SK-N-SH (cell line): Measurements from ENCODE around the gene PHF21B. TPM values are rescaled to one million over a fixed set of nuclear protein-coding genes. Genes with fewer than 3 reads are reported as not detected.
A peak's percentile ranks its signal among the peaks of the same experiment; 100 is the strongest.

Experiments
- CTCF ChIA-PET: fragments of 300-600, 350-600 bp; formaldehyde crosslinking; extraction: SDS; loops from one replicate; lab custom pipeline; 2021; lab: Yijun Ruan, JAX
- POLR2A ChIA-PET: fragments of 350-600 bp; sonication (Branson Sonifier 250); formaldehyde crosslinking; extraction: SDS; loops from one replicate; lab custom pipeline; 2020; ENCODE audit warnings: antibody characterized with exemption, inconsistent platforms; lab: Yijun Ruan, JAX
- DNase-seq: peaks from one replicate; pipeline ENCODE4 v3.0.0; 2012
- H2AFZ ChIP-seq: fragments of 200-600 bp; sonication (generic); 2 replicates; pipeline ENCODE4 v1.8.1; 2016; ENCODE audit warnings: antibody characterized with exemption, mild to moderate bottlenecking, low read depth
- H3F3A ChIP-seq: fragments of 200-600 bp; sonication (generic); replicated peaks from 2 replicates; pipeline ENCODE3; 2016; ENCODE audit warnings: antibody characterized with exemption, mild to moderate bottlenecking; ENCODE audit not compliant: insufficient read depth
- H3K27ac ChIP-seq, 2 experiments: fragments of 200-500 bp in 1 of 2; fragments of 200-600 bp in 1 of 2; sonication (Bioruptor generic) in 1 of 2; sonication (generic), shearing (Covaris generic) in 1 of 2; 2 replicates each; pipeline versions ENCODE4 v1.5.1 to v1.6.1; 2014 to 2016; ENCODE audit warnings: low read depth in 2 of 2, inconsistent platforms in 1 of 2, low read length in 1 of 2, mild to moderate bottlenecking in 1 of 2, mixed read lengths in 1 of 2
- H3K27me3 ChIP-seq: fragments of 200-600 bp; sonication (generic), shearing (Covaris generic); 2 replicates; pipeline ENCODE4 v1.6.1; 2016; ENCODE audit warnings: mixed run types; ENCODE audit not compliant: insufficient read depth
- H3K36me3 ChIP-seq, 2 experiments: fragments of 200-500 bp in 1 of 2; fragments of 200-600 bp in 1 of 2; sonication (Bioruptor generic) in 1 of 2; sonication (generic) in 1 of 2; replicated peaks in 1 of 2; 2 replicates each; pipeline versions ENCODE3 to v1.5.1; 2014 to 2016; ENCODE audit warnings: low read length in 1 of 2, mild to moderate bottlenecking in 1 of 2; ENCODE audit not compliant: insufficient read depth in 2 of 2, control insufficient read depth in 1 of 2
- H3K4me1 ChIP-seq, 2 experiments: fragments of 200-500 bp in 1 of 2; fragments of 200-600 bp in 1 of 2; sonication (Bioruptor generic) in 1 of 2; sonication (generic), shearing (Covaris generic) in 1 of 2; 2 replicates each; pipeline versions ENCODE4 v1.5.1 to v1.6.1; 2014 to 2016; ENCODE audit warnings: low read depth in 1 of 2, low read length in 1 of 2, mixed run types in 1 of 2; ENCODE audit not compliant: insufficient read depth in 2 of 2, control insufficient read depth in 1 of 2
- H3K4me2 ChIP-seq: fragments of 200-600 bp; sonication (generic), shearing (Covaris generic); 2 replicates; pipeline ENCODE4 v1.6.1; 2017; ENCODE audit warnings: mixed run types
- H3K4me3 ChIP-seq, 2 experiments: fragments of 200-500 bp in 1 of 2; fragments of 200-600 bp in 1 of 2; sonication (Bioruptor generic) in 1 of 2; sonication (generic), shearing (Covaris generic) in 1 of 2; 2 replicates each; pipeline versions ENCODE4 v1.5.1 to v1.8.1; 2014 to 2016; ENCODE audit warnings: low read depth in 2 of 2, inconsistent platforms in 1 of 2, low read length in 1 of 2, mild to moderate bottlenecking in 1 of 2, mixed read lengths in 1 of 2, moderate library complexity in 1 of 2
- H3K79me2 ChIP-seq: fragments of 200-600 bp; sonication (generic); 2 replicates; pipeline ENCODE4 v1.8.1; 2017; ENCODE audit warnings: mild to moderate bottlenecking; ENCODE audit not compliant: insufficient read depth
- H3K9ac ChIP-seq: fragments of 200-600 bp; sonication (generic); 2 replicates; pipeline ENCODE4 v1.6.1; 2017; ENCODE audit warnings: mixed run types
- H3K9me2 ChIP-seq: fragments of 200-600 bp; sonication (generic); 2 replicates; pipeline ENCODE4 v1.6.1; 2017; ENCODE audit warnings: mixed run types
- H3K9me3 ChIP-seq: fragments of 200-600 bp; sonication (generic); 2 replicates; pipeline ENCODE4 v1.6.1; 2017; ENCODE audit warnings: mixed run types, mild to moderate bottlenecking, moderate library complexity
- H4K20me1 ChIP-seq: fragments of 200-600 bp; sonication (generic); 2 replicates; pipeline ENCODE4 v1.6.1; 2017; ENCODE audit warnings: mild to moderate bottlenecking, mixed run types; ENCODE audit not compliant: insufficient read depth
- CTCF ChIP-seq: fragments of 200-600 bp; sonication (generic); IDR thresholded peaks from 2 replicates; pipeline ENCODE4 v1.6.1; 2017; ENCODE audit warnings: antibody characterized with exemption, mild to moderate bottlenecking, moderate library complexity
- GATA2 ChIP-seq: sonication (generic); formaldehyde crosslinking; IDR thresholded peaks from 2 replicates; pipeline ENCODE4 v1.5.0; 2020; ENCODE audit warnings: mild to moderate bottlenecking, missing genetic modification reagents
- IRF3 ChIP-seq: fragments of 150-350 bp; IDR thresholded peaks from 2 replicates; pipeline ENCODE4 v1.6.1; 2016; ENCODE audit warnings: mild to moderate bottlenecking, low read depth, low read length
- JUND ChIP-seq: IDR thresholded peaks from 2 replicates; pipeline ENCODE4 v1.4.0; 2012
- RAD21 ChIP-seq: IDR thresholded peaks from 2 replicates; pipeline ENCODE4 v1.6.1; 2012; ENCODE audit warnings: mild to moderate bottlenecking, low read length
- YY1 ChIP-seq: IDR thresholded peaks from 2 replicates; pipeline ENCODE4 v1.4.0; 2012; ENCODE audit warnings: low read depth, mild to moderate bottlenecking
- ZBTB33 ChIP-seq: IDR thresholded peaks from 2 replicates; pipeline ENCODE4 v1.4.0; 2012; ENCODE audit warnings: low read depth, borderline replicate concordance
- WGBS: methylation state at CpG from one replicate; pipeline ENCODE4 v1.1.6; 2017; ENCODE audit warnings: low lambda C conversion rate; 5-methylcytosine and 5-hydroxymethylcytosine counted together
- polyA plus RNA-seq, 3 experiments: library from polyadenylated mRNA; depleted of rRNA; stranded (reverse); fragments of >200 nt; gene quantifications; 2 replicates each; pipeline ENCODE4 v1.2.3, GENCODE V29; 2012

The PHF21B gene
- polyA plus RNA-seq, 1 of the 3 experiments (the other 2 are of a cell fraction), result 0.76 TPM

GRCh38 chr22:44928136-44928463 is 81.7 kb downstream of the PHF21B start:
- no peak for TF ChIP-seq JUND
- H3K4me3 ChIP-seq, result no peak overlapping the region
- H3K79me2 ChIP-seq, result no peaks in the 10 kb centered on the region
- no peak overlapping the region for H3K9ac ChIP-seq
- H2AFZ ChIP-seq, result no peak overlapping the region
- 80% methylated on average over 11 of the region's 11 CpGs for WGBS
- H3K36me3 ChIP-seq, result no peaks in the 10 kb centered on the region
- H3K9me3 ChIP-seq, result no peaks in the 10 kb centered on the region
- POLR2A ChIA-PET, result no interaction called here
- H3K27me3 ChIP-seq, result no peaks in the 10 kb centered on the region
- no peak overlapping the region for H3K4me2 ChIP-seq
- H3K4me1 ChIP-seq, result peaks cover 0 to 50% of the 10 kb centered on the region in 2 experiments; a peak in 1 of 4 replicates
- H3F3A ChIP-seq, result no peaks in the 10 kb centered on the region
- H4K20me1 ChIP-seq, result no peaks in the 10 kb centered on the region
- no peak overlapping the region for H3K27ac ChIP-seq
- no peaks in the 10 kb centered on the region for H3K9me2 ChIP-seq
- DNase-seq, result peak; percentile 45
- CTCF ChIA-PET, result interaction anchor here (1.7 kb wide), 1 partner anchor 154 kb away, joined by 4 read pairs; no protein-coding TSS in a partner anchor

DNA sequence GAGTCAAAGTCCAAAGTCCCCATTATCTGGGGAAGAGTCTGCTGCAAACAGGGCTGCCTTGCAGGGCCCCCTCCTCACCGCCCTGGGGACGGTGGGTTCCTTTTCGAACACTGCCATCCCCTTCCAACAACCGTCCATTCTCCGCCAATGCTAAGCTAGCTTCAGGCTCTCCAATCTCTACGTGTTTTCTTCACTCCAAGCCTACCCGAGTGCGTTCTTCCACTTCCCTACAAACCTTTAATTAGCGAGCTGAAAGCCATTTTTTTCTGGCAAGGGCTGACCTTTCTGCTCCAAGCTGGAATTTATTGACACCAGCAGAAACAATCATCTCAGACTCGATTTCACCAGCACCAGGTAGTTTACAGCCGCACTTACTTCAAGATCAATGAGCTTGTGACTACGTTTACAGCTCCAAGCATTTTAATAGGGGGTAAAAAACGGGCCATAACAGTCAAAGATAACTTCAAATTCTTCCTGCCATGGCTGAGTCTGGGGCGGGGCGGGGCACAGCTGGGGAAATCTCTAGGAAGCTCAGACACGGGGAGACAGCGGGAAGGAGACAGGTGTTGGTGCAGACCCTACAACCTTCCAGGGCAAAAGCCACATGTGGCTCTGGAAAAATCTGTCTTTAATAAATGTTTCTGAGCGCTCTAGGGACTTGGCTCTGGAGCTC is 82.2 kb downstream of the PHF21B start:
- no peak for DNase-seq
- no peak overlapping the region for H3K4me3 ChIP-seq
- no peak for TF ChIP-seq ZBTB33
- no peak for TF ChIP-seq RAD21
- no peak for TF ChIP-seq GATA2 (CRISPR knock-in tag)
- TF ChIP-seq IRF3, result no peak
- TF ChIP-seq CTCF, result no peak
- TF ChIP-seq JUND, result no peak
- no peak for TF ChIP-seq YY1
- TF ChIP-seq, all 33 proteins: peak for 0
- no peaks in the 10 kb centered on the region for H3F3A ChIP-seq
- no peaks in the 10 kb centered on the region for H4K20me1 ChIP-seq
- ChIA-PET CTCF (interaction anchor here (0.7 to 1.7 kb wide), 2 partner anchors 10 to 155 kb away, joined by 3 to 4 read pairs; no protein-coding TSS in a partner anchor), POLR2A (no interaction called here)
- H3K4me1 ChIP-seq, result peaks cover 0 to 49% of the 10 kb centered on the region in 2 experiments; a peak in 1 of 4 replicates
- H3K27ac ChIP-seq, result no peak overlapping the region; a peak in 1 of 4 replicates
- no peaks in the 10 kb centered on the region for H3K27me3 ChIP-seq
- WGBS, result 65% methylated on average over 17 of the region's 18 CpGs
- no peak overlapping the region for H3K4me2 ChIP-seq
- no peaks in the 10 kb centered on the region for H3K9me2 ChIP-seq
- H3K36me3 ChIP-seq, result no peaks in the 10 kb centered on the region
- H2AFZ ChIP-seq, result no peak overlapping the region
- no peak overlapping the region for H3K9ac ChIP-seq
- no peaks in the 10 kb centered on the region for H3K79me2 ChIP-seq
- no peaks in the 10 kb centered on the region for H3K9me3 ChIP-seq
